ENCODE results near the gene NENF.

Gene NENF

DNA sequence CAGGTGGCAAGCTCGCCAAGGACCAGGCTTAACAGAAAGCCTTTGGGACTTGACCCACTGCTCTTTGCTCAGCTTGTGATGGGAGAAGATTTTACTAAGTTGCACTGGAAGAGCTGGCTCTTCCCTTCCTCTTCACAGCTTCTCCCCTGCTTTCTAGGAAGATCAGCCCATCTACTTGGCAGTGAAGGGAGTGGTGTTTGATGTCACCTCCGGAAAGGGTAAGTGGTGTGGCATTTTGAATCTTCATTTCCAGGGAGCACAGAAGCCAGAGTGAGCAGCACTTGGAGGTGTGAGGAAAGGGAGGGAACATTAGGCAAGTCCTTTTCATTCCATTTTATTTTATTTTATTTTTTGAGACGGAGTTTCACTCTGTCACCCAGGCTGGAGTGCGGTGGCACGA lies 9.7 kb downstream of the NENF start:
- Mint-ChIP-seq H3K4me3 (no peak overlapping the region), H3K27me3 (ENCODE audit: low read depth) (no peaks in the 10 kb centered on the region), H3K36me3 (ENCODE audit: low read depth) (peaks cover 12% of the 10 kb centered on the region), H3K9me3 (no peaks in the 10 kb centered on the region), H3K27ac (no peak overlapping the region), H3K4me1 (peaks cover 4% of the 10 kb centered on the region)
- TF ChIP-seq, protein P1, sequence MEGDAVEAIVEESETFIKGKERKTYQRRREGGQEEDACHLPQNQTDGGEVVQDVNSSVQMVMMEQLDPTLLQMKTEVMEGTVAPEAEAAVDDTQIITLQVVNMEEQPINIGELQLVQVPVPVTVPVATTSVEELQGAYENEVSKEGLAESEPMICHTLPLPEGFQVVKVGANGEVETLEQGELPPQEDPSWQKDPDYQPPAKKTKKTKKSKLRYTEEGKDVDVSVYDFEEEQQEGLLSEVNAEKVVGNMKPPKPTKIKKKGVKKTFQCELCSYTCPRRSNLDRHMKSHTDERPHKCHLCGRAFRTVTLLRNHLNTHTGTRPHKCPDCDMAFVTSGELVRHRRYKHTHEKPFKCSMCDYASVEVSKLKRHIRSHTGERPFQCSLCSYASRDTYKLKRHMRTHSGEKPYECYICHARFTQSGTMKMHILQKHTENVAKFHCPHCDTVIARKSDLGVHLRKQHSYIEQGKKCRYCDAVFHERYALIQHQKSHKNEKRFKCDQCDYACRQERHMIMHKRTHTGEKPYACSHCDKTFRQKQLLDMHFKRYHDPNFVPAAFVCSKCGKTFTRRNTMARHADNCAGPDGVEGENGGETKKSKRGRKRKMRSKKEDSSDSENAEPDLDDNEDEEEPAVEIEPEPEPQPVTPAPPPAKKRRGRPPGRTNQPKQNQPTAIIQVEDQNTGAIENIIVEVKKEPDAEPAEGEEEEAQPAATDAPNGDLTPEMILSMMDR (IDR thresholded peaks at IDR 0.05; ENCODE audit: unreplicated experiment in 3 of 3) = no peak

DNA sequence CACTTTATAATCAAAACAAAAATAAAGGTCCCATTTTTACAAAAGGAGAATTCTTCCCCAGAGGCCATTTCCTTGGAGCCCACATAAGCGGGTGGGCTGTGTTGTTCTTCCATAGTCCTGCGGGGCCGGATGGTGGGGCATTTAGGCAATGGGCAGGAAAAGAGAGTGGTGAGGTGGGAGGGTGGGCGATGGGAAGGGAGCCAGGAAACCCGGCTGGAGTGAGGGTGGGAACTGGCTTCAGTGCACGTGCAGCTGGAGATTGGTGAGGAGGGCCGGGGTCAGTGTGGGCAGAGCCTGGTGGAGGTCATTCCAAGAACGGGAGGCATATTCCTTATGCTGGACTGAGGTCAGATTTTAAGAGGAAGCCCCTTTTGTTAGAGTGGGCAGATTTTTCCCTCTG lies 13.6 kb downstream of the NENF start:
- Mint-ChIP-seq H3K36me3 (ENCODE audit: low read depth) (peaks cover 12% of the 10 kb centered on the region), H3K27ac (no peak overlapping the region), H3K4me1 (peaks cover 17% of the 10 kb centered on the region), H3K27me3 (ENCODE audit: low read depth) (no peaks in the 10 kb centered on the region), H3K4me3 (no peak overlapping the region), H3K9me3 (no peaks in the 10 kb centered on the region)
- TF ChIP-seq, protein P1 (IDR thresholded peaks at IDR 0.05; ENCODE audit: unreplicated experiment in 3 of 3) = no peak

DNA sequence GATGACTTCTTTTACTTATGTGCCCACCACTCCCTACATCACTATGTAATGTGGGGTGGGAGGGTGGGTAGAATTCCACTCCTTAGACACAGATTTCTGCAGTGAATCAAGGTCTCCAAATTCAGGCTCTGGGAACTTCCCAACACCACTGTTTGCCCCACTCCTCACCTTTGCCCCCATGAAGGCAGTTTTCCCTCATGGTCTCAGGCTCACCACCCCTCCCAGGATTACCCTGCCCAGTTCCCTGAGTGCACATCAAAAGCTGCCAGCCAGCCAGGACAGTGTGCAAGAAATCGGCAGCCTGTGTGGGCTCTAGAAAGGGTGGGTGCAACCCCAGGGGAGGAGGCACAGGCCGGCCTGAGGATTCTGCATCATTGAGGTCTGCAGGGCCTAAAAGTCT lies 14.8 kb downstream of the NENF start:
- Mint-ChIP-seq H3K36me3 (ENCODE audit: low read depth) (peaks cover 12% of the 10 kb centered on the region), H3K27ac (no peak overlapping the region), H3K9me3 (no peaks in the 10 kb centered on the region), H3K4me3 (no peak overlapping the region), H3K27me3 (ENCODE audit: low read depth) (no peaks in the 10 kb centered on the region), H3K4me1 (peaks cover 26% of the 10 kb centered on the region)
- TF ChIP-seq, protein P1 (IDR thresholded peaks at IDR 0.05; ENCODE audit: unreplicated experiment in 3 of 3) = no peak

DNA sequence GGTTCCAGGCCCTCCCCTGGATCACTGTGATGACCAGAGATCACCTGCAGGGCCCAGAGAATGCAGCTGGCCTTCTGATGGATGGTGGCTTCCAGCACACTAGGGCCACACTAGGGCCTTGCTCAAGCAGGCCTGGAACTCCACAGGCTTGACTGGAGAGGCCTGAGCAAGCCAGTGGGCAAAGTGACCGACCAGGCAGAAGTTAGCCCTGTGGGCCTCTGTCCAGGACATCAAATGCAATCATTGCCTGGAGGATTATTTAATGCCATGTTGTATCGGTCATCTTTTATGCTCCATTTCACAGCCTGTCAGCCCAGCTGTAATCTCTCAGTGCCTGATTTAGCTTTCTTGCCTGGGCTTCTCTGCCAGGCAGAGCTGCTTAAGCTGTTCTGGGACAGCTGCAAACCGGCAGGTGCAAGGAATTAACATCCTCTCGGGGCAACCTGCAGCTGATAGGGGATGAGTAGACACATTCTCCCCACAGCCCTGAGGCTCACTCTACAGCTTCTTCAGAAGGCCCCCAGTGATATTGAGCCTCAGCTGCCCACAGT lies 17.7 kb downstream of the NENF start:
- H3K9me3 Mint-ChIP-seq = no peaks in the 10 kb centered on the region
- H3K4me1 Mint-ChIP-seq = peaks cover 33% of the 10 kb centered on the region
- H3K36me3 Mint-ChIP-seq (ENCODE audit: low read depth) = peaks cover 4% of the 10 kb centered on the region
- H3K4me3 Mint-ChIP-seq = no peak overlapping the region
- TF ChIP-seq, protein P1 (IDR thresholded peaks at IDR 0.05; ENCODE audit: unreplicated experiment in 3 of 3) = no peak
- no peaks in the 10 kb centered on the region for H3K27me3 Mint-ChIP-seq (ENCODE audit: low read depth)
- peak overlapping the region; percentile 34 to 84 (median 36) for H3K27ac Mint-ChIP-seq

DNA sequence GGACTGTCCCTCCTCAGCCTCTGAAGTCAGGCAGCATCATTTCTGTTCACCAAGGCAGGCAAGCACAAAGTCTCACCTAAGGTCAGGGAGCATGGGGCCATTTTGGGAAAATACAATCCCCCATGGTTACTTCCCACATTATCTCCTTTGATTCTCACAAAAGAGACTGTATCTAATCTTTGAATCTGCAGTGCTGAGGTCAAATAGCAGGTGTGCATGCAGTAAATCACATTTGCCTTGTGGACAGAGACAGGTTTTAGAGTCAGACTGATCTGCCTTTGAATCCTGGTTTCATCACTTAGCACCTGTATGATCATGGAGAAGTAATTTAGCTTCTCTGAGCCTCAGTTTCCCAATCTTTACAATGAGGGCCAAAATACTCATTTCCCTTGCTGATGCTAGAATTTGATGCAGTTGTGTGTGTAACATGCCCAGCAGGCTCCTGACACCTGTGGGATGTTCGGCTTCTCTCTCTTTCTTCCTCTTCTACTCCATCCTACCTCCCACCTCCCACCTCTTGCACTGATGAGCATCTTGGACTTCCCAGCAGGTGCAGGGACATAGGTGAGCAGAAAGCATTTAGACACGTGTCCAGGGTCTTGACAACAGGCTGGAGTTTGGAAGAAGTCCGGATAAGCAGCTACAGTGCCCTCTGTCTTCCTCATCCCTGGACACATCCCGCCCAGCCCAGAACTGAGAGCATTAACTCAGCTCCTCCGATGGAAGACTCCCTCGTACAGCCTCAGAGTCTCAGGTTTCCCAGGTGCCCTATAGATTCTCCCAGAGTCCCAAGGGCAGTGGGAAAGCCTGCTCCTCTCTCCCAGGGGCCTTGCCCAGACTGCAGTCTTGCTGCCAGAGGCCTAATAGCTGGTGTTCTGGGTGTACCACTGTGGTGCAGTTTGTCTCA lies 18.9 kb downstream of the NENF start:
- H3K4me3 Mint-ChIP-seq = no peak overlapping the region
- H3K36me3 Mint-ChIP-seq (ENCODE audit: low read depth) = no peaks in the 10 kb centered on the region
- H3K4me1 Mint-ChIP-seq = peaks cover 45% of the 10 kb centered on the region
- peak overlapping the region in 2 of 3 experiments; percentile 34 to 84 for H3K27ac Mint-ChIP-seq
- TF ChIP-seq, protein P1 (IDR thresholded peaks at IDR 0.05; ENCODE audit: unreplicated experiment in 3 of 3) = no peak
- H3K27me3 Mint-ChIP-seq (ENCODE audit: low read depth) = no peaks in the 10 kb centered on the region
- no peaks in the 10 kb centered on the region for H3K9me3 Mint-ChIP-seq

Data from nephron (organoid).